ENCODE results near the gene TMEM63B.

Gene TMEM63B

DNA sequence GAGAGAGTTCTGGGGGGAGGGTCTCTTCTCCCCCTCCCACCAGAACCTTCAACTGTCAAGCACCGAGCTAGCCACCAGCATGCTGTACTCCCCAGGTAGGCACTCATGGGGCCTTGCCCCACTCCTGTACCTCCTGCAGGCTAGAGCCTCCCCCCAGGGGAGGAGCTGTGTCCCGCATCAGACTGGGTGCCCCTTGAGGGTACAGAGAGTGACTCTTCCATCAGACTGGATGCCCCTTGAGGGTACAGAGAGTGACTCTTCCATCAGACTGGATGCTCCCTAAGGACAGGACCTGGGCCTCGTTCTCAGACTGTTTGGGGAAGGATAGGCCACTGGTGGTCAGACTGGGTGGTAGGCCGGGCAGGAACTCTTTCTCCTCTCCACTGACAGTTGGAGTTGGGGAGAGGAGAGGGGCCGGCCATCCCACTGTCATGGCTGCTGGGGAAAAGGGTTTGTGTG, 31.4 kb downstream of the TMEM63B start, which contains the start of gene CAPN11:
TSS of gene CAPN11 (plus strand) at position 51 of the 459 bp plus-strand sequence. CDS start at position 80, 29 bp downstream.
- TF ChIP-seq, protein P1, sequence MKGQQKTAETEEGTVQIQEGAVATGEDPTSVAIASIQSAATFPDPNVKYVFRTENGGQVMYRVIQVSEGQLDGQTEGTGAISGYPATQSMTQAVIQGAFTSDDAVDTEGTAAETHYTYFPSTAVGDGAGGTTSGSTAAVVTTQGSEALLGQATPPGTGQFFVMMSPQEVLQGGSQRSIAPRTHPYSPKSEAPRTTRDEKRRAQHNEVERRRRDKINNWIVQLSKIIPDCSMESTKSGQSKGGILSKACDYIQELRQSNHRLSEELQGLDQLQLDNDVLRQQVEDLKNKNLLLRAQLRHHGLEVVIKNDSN (IDR thresholded peaks at IDR 0.05) = no peak
- TF ChIP-seq TCF12 (IDR thresholded peaks at IDR 0.05; ENCODE audit: low read depth) (no peak), YY1 (IDR thresholded peaks at IDR 0.05; ENCODE audit: low read depth) (no peak)

DNA sequence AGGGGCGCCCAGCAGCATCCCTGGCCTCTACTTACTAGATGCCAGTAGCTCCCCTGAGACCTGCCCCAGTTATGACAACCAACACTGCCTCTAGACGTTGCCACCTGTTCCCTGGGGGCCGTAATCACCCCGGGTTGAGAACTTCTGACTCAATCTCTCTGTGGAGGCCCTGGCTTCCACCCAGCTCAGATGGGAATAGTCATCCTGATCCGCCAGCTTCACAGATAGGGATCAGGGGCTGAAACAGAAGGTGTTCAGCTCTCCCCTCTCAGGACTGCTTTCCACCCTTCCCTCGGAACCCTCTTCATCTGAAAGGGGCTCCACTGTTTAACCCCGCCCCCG, 34.6 kb downstream of the TMEM63B start:
- TF ChIP-seq YY1 (IDR thresholded peaks at IDR 0.05; ENCODE audit: low read depth) (no peak), NFIC (IDR thresholded peaks at IDR 0.05) (no peak), ZBTB7A (IDR thresholded peaks at IDR 0.05; ENCODE audit: low read depth) (no peak), CREB1 (IDR thresholded peaks at IDR 0.05; ENCODE audit: low read depth) (no peak), CEBPB (IDR thresholded peaks at IDR 0.05) (no peak), RAD21 (IDR thresholded peaks at IDR 0.05; ENCODE audit: low read depth) (no peak), FOXM1 (IDR thresholded peaks at IDR 0.05; ENCODE audit: borderline replicate concordance, low read depth) (no peak), TCF12 (IDR thresholded peaks at IDR 0.05; ENCODE audit: low read depth) (no peak), EGR1 (IDR thresholded peaks at IDR 0.05) (no peak), EP300 (IDR thresholded peaks at IDR 0.05; ENCODE audit: borderline replicate concordance) (no peak), TAF1 (IDR thresholded peaks at IDR 0.05; ENCODE audit: low read depth) (no peak), TEAD4 (IDR thresholded peaks at IDR 0.05) (no peak)
- TF ChIP-seq, protein P2, sequence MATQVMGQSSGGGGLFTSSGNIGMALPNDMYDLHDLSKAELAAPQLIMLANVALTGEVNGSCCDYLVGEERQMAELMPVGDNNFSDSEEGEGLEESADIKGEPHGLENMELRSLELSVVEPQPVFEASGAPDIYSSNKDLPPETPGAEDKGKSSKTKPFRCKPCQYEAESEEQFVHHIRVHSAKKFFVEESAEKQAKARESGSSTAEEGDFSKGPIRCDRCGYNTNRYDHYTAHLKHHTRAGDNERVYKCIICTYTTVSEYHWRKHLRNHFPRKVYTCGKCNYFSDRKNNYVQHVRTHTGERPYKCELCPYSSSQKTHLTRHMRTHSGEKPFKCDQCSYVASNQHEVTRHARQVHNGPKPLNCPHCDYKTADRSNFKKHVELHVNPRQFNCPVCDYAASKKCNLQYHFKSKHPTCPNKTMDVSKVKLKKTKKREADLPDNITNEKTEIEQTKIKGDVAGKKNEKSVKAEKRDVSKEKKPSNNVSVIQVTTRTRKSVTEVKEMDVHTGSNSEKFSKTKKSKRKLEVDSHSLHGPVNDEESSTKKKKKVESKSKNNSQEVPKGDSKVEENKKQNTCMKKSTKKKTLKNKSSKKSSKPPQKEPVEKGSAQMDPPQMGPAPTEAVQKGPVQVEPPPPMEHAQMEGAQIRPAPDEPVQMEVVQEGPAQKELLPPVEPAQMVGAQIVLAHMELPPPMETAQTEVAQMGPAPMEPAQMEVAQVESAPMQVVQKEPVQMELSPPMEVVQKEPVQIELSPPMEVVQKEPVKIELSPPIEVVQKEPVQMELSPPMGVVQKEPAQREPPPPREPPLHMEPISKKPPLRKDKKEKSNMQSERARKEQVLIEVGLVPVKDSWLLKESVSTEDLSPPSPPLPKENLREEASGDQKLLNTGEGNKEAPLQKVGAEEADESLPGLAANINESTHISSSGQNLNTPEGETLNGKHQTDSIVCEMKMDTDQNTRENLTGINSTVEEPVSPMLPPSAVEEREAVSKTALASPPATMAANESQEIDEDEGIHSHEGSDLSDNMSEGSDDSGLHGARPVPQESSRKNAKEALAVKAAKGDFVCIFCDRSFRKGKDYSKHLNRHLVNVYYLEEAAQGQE (IDR thresholded peaks at IDR 0.05; ENCODE audit: low read depth) = no peak
- TF ChIP-seq, protein P1 (IDR thresholded peaks at IDR 0.05) = no peak
- TF ChIP-seq, protein P3, sequence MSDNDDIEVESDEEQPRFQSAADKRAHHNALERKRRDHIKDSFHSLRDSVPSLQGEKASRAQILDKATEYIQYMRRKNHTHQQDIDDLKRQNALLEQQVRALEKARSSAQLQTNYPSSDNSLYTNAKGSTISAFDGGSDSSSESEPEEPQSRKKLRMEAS (IDR thresholded peaks at IDR 0.05) = no peak

DNA sequence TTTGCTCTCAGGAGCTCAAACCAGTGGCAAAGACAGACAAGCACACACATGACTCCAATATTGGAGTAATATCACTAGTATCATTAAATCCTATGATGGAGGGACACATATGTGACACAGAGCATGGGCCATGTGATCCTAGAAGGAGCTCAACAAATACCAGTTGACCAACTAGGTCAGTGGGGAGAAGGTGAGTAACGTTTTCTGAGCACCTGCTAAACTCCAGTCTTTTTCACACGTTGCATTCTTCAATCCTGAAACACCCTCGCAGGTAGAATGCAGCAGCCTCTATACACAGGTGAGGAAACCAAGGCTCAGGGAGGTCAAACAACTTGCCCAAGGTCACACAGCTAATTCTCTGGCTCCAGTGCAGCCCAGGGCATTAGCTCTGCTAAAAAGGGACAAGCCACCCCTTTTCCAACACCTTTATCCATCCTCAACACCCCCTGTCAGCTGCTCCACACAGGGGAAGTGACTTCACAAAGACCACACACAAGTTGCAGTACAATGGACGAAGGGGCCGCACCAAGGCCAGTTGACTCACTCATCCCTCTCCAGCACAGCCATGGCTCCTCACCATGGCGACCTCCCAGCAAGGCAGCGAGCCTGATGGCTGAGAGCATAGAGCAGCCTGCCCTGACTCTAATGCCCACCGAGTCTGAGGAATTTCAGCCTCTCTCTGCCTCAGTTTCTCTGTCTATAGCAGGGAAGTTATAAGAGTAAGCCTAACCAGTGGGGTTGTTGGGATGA, 35.7 kb downstream of the TMEM63B start:
- TF ChIP-seq EGR1 (IDR thresholded peaks at IDR 0.05) (no peak), RAD21 (IDR thresholded peaks at IDR 0.05; ENCODE audit: low read depth) (no peak), TAF1 (IDR thresholded peaks at IDR 0.05; ENCODE audit: low read depth) (no peak), TCF12 (IDR thresholded peaks at IDR 0.05; ENCODE audit: low read depth) (no peak), NFIC (IDR thresholded peaks at IDR 0.05) (no peak), EP300 (IDR thresholded peaks at IDR 0.05; ENCODE audit: borderline replicate concordance) (no peak), TEAD4 (IDR thresholded peaks at IDR 0.05) (no peak), FOXM1 (IDR thresholded peaks at IDR 0.05; ENCODE audit: borderline replicate concordance, low read depth) (no peak), YY1 (IDR thresholded peaks at IDR 0.05; ENCODE audit: low read depth) (no peak), ZBTB7A (IDR thresholded peaks at IDR 0.05; ENCODE audit: low read depth) (no peak), CREB1 (IDR thresholded peaks at IDR 0.05; ENCODE audit: low read depth) (no peak)
- TF ChIP-seq, protein P2 (IDR thresholded peaks at IDR 0.05; ENCODE audit: low read depth) = no peak
- TF ChIP-seq, protein P1 (IDR thresholded peaks at IDR 0.05) = no peak
- TF ChIP-seq, protein P3 (IDR thresholded peaks at IDR 0.05) = no peak

DNA sequence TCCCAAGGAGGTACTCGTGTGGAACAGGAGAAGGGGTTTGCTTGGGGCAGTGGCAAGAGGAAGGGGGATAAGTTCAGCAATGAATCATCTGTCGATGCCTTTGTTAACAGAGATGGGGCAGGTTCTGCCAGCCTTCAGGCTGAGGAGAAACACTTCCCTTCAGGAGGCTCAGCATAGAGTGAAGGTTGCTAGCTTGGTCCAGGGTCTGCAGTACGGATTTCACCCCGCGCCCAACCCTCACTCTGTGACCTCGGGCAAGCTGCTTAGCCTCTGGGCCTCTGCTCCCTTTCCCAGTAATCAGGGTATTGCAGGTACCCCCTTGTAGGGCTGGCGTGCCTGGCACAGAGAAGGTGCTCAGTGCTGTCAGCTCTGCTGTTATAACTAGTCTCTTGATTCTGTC, 38.8 kb downstream of the TMEM63B start:
- no peak for TF ChIP-seq TEAD4 (IDR thresholded peaks at IDR 0.05)
- TF ChIP-seq TAF1 (IDR thresholded peaks at IDR 0.05; ENCODE audit: low read depth) = no peak
- TF ChIP-seq, protein P3 (IDR thresholded peaks at IDR 0.05) = no peak
- no peak for TF ChIP-seq FOXM1 (IDR thresholded peaks at IDR 0.05; ENCODE audit: borderline replicate concordance, low read depth)
- no peak for TF ChIP-seq TCF12 (IDR thresholded peaks at IDR 0.05; ENCODE audit: low read depth)
- TF ChIP-seq CEBPB (IDR thresholded peaks at IDR 0.05) = no peak
- no peak for TF ChIP-seq EP300 (IDR thresholded peaks at IDR 0.05; ENCODE audit: borderline replicate concordance)
- TF ChIP-seq, protein P1 (IDR thresholded peaks at IDR 0.05) = no peak
- TF ChIP-seq CREB1 (IDR thresholded peaks at IDR 0.05; ENCODE audit: low read depth) = no peak
- TF ChIP-seq EGR1 (IDR thresholded peaks at IDR 0.05) = no peak
- no peak for TF ChIP-seq RAD21 (IDR thresholded peaks at IDR 0.05; ENCODE audit: low read depth)
- TF ChIP-seq, protein P2 (IDR thresholded peaks at IDR 0.05; ENCODE audit: low read depth) = no peak
- no peak for TF ChIP-seq NFIC (IDR thresholded peaks at IDR 0.05)
